22Rv1 (cell line): ENCODE data around the gene GLP1R.

Experiments used
- ZFX ChIP-seq: fragments of 450-650 bp; IDR thresholded peaks from 2 replicates; pipeline ENCODE4 v1.6.1; 2017; ENCODE audit warnings: antibody characterized with exemption, borderline replicate concordance
- TF ChIP-seq, protein P1 (sequence below): fragments of 450-650 bp; IDR thresholded peaks from 2 replicates; pipeline ENCODE4 v1.5.1; 2017; ENCODE audit warnings: mild to moderate bottlenecking

GRCh38 chr6:39130691-39131090 lies 82.1 kb downstream of the GLP1R start:
- TF ChIP-seq, protein P1, sequence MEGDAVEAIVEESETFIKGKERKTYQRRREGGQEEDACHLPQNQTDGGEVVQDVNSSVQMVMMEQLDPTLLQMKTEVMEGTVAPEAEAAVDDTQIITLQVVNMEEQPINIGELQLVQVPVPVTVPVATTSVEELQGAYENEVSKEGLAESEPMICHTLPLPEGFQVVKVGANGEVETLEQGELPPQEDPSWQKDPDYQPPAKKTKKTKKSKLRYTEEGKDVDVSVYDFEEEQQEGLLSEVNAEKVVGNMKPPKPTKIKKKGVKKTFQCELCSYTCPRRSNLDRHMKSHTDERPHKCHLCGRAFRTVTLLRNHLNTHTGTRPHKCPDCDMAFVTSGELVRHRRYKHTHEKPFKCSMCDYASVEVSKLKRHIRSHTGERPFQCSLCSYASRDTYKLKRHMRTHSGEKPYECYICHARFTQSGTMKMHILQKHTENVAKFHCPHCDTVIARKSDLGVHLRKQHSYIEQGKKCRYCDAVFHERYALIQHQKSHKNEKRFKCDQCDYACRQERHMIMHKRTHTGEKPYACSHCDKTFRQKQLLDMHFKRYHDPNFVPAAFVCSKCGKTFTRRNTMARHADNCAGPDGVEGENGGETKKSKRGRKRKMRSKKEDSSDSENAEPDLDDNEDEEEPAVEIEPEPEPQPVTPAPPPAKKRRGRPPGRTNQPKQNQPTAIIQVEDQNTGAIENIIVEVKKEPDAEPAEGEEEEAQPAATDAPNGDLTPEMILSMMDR: no peak
- no peak for TF ChIP-seq ZFX
